ENCODE data around the gene KRT83.

The KRT83 gene

GRCh38 chr12:52280319-52280795 is 40.8 kb downstream of the KRT83 start:
- TF ChIP-seq CTCF (IDR thresholded peaks at IDR 0.05), result no peak

GRCh38 chr12:52279422-52280318 is 41.5 kb downstream of the KRT83 start:
- TF ChIP-seq CTCF (IDR thresholded peaks at IDR 0.05), result no peak

GRCh38 chr12:52278575-52279421 is 42.4 kb downstream of the KRT83 start:
- TF ChIP-seq CTCF (IDR thresholded peaks at IDR 0.05), result peak; percentile 99

DNA sequence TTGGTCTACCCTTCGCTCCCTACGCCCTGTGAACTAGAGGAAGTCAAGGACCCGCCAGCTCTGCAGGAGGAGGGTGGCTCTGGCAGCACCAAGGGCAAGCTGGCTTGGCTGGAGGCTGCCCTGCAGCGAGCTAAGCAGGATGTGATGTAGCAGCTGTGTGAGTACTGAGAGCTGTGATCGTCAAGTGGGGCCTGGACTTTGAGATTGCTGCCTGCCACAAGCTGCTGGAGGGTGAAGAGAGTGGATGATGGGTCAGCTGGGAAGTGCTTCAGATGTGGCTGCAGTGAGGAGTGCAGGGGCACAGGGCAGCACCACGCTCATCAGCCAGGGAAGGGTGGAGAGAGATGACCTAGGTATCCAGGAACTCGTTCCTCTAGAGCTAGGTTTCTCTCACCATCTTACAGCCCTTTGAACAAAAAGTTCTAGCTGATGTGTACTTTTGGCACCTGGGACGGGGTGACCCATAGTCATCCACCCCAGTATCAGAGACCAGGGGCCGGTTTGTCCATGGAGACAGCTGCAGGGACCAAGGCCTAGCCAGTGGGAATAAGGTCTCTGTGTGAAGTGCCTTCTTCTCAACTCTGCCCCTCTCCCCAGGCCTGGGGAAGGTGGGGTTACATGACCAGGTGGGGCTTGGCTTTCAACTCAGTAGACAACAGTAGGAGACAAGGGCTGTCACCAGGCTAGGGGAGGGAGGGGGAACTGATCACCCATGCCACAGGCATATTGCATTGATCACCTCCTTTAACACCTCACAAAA is 43.5 kb downstream of the KRT83 start:
- TF ChIP-seq CTCF (IDR thresholded peaks at IDR 0.05), result no peak

GRCh38 chr12:52275686-52276085 is 45.5 kb downstream of the KRT83 start:
- TF ChIP-seq CTCF (IDR thresholded peaks at IDR 0.05), result no peak

DNA sequence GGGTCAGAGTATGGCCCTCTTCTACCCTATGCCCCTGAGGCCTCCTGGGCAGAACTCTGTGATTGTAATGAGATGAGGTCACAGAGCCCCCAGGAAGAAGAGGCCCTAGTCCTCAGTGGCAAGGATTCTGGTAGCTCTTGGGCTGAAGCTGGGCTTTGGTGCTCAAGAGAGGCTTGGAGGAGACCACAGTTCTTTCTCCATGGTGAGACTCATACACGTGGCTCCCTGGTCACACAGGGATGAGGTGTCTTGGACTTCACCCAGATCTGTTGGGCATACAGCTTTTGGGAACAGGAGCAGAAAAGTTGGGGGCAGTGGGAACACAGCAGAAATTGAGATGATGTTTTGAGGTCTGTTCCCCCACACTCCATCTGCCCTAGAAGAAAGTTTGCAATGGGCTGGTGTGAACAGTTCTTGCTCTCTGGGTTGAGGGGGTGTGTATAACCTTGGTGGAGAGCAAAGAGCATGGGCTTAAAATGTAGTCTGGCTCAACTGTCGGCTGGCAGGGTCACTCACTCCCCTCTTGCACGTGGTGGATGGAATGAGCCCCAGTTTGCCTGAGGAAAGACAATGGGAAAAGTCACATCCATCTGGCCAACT is 46.6 kb downstream of the KRT83 start, which contains the start of gene KRT86:
Gene KRT86, plus strand, starts transcription at position 125 of the 600 bp plus-strand sequence. CDS start 27,272 bp downstream, outside the sequence.
- TF ChIP-seq CTCF (IDR thresholded peaks at IDR 0.05), result no peak
